HG02642 (cell line): Measurements from ENCODE around the gene LGALS1.

ENCODE experiments used
- ATAC-seq: cut with Tn5 transposase; IDR thresholded peaks from one replicate; pipeline ENCODE4 v1.9.1; 2021; ENCODE audit warnings: mild to moderate bottlenecking; ENCODE audit not compliant: unreplicated experiment, poor library complexity

LGALS1 gene

GRCh38 chr22:37674951-37675929 is at the start of gene LGALS1:
LGALS1 (plus strand) TSS chr22:37675636; CDS start chr22:37675703, 67 bp downstream.
- ATAC-seq: peak; percentile 45

- ATAC-seq: no peak
Observed at GRCh38 chr22:37625737-37626136, 49.7 kb upstream of the LGALS1 start.

GRCh38 chr22:37626144-37626543 is 49.3 kb upstream of the LGALS1 start:
- no peak for ATAC-seq

DNA sequence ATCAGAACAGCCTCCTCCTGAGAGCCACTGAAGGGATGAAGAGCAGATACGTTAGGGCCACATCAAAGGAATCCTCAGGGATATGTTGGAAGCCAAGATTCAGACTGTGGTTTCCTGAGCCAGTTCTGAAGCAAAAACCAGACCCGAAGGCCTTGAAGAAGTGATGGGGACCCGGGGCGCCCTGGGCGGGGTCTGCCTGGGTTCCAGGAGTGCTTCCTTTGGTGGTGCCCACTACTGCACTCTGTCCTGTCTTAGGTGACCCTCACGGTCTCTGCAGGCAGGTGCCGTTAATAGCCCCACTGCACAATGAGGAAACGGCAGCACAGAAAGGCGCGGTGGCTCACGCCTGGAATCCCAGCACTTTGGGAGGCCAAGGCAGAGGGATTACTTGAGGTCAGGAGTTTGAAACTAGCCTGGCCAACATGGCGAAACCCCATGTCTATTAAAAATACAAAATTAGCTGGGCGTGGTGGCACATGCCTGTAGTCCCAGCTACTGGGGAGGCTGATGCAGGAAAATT is 48.8 kb upstream of the LGALS1 start:
- ATAC-seq: no peak

- ATAC-seq: no peak
Observed at GRCh38 chr22:37627121-37627520, 48.3 kb upstream of the LGALS1 start.

- no peak for ATAC-seq
Observed at GRCh38 chr22:37627545-37627944, 47.9 kb upstream of the LGALS1 start.

GRCh38 chr22:37628830-37629229 is 46.6 kb upstream of the LGALS1 start:
- no peak for ATAC-seq

DNA sequence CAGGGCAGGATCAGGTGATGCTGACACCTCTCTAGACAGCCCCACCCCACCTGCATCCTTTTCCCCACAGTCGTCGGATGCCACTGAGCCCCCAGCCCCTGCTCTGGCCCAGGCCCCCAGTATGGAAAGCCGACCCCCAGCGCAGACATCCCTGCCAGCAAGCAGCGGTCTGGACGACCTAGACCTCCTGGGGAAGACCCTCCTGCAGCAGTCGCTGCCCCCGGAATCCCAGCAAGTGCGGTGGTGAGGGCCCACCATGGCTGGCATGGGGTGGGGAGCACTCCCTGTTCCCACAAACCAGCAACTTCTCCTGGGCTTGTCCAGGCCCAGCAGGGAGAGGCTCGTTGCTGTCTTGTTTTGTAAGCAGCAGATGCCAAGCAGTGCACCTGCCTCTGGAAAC is 45.5 kb upstream of the LGALS1 start:
- ATAC-seq: no peak

DNA sequence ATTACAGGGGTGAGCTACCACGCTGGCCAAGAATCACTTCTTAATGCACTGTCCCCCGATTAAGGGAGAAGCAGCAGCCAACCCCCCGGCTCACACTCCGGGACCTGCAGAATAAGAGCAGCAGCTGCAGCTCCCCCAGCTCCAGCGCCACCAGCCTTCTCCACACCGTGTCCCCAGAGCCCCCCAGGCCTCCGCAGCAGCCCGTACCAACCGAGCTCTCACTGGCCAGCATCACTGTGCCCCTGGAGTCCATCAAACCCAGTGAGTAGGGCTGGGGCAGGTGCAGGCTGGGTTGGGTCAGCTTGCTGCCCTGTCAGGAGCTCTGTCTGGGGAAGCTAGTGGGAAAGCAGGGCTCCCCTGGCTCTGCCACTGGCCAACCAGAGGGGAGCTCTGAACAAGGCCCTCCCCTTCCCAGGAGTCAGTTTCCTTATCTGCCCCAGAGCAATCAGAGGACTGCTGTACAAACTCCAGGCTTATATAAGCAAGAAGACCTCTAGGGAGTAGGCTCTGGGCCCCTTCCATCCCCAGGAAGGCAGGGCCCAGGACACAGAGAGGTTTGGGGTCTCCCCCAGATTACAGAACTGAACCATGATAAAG is 44.5 kb upstream of the LGALS1 start:
- no peak for ATAC-seq

DNA sequence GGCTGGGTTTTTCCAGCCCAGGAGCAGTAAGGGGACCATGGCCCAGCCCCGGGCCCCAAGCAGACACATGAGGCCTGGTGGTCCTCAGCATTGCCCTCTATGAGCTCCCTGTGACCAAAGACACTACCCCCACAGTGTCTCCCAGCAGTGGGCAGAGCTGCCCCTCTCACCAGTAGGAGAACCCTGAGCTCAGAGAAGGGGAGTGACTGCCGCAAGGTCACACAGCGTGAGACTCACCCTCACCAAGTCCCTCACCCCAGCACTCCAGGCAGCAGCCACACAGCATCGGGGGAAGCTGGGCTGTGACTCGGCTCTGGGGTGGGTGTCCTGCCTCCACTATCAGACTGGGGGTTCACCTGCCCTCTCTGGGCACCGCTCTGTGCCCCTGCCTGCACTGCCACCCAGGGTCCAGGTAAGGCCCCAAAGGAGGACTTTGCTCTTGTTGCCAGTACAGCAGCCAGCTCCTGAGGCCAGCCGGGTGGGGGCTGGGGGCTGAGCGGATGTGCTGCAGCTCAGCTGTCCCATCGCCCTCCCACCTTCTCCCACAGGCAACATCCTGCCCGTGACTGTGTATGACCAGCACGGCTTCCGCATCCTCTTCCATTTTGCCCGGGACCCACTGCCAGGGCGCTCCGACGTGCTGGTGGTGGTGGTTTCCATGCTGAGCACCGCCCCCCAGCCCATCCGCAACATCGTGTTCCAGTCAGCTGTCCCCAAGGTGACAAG is 43.8 kb upstream of the LGALS1 start:
- ATAC-seq: no peak

DNA sequence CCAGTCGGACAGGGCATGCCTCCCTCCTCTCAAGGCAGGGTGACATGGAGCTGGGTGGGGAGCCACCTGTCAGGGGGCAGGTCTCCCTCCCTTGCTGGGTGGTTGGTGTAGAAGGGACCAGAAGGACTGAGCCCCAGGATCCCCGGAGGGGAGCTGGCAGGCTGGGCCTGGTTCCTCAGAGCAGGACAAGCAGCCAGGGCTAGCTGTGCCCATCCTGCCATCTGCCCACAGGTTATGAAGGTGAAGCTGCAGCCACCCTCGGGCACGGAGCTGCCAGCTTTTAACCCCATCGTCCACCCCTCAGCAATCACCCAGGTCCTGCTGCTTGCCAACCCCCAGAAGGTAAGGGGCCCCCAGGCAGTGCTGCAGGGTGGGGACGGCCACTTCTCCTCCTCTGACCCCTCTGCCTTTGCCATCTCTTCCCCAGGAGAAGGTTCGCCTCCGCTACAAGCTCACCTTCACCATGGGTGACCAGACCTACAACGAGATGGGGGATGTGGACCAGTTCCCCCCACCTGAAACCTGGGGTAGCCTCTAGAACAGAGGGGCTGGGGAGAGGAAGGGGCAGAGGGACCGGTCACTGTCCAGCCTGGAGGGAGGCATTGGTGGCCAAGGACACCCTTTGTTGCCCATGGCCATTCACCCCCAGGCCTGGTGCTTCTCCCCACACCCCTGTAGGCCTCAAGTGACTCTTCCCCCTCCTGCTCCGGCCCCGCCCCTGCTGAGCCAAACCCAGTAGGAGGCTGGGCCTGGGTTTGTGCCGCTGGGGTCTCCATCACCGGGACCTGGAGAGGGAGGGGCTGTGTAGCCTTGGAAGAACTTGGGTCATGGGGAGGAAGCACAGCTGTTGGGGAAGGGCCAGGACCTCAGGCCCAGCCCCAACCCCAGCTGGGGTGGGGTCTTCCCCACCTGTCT is 43.0 kb upstream of the LGALS1 start:
- no peak for ATAC-seq

DNA sequence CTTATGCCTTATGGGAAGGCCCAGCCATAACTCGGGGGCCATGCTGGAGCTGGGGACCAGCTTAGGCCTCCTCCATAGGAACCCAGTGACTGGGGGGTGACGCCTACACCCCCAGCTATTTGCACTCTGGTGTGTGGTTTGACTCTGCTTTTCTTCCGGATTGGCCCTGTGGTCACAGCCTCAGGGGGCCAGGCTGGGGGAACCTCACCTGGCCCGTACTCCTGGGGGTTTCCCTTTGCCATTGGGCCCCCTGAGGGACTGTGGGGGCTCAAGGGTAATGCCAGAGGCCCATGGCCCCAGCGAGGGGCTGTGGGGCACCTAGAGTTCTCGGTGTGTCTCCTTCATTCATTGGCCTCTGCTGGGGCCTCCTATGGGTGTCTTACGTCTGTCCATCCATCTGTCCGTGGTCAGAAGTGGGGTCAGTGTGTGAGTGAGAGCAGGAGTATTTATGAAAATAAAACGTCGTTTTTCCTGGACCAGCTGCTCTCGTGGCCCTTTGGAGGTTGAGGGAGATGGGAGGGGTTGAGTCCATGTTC is 42.3 kb upstream of the LGALS1 start:
- ATAC-seq: peak; percentile 57

GRCh38 chr22:37633625-37634416 is 41.6 kb upstream of the LGALS1 start:
- peak; percentile 58 for ATAC-seq

DNA sequence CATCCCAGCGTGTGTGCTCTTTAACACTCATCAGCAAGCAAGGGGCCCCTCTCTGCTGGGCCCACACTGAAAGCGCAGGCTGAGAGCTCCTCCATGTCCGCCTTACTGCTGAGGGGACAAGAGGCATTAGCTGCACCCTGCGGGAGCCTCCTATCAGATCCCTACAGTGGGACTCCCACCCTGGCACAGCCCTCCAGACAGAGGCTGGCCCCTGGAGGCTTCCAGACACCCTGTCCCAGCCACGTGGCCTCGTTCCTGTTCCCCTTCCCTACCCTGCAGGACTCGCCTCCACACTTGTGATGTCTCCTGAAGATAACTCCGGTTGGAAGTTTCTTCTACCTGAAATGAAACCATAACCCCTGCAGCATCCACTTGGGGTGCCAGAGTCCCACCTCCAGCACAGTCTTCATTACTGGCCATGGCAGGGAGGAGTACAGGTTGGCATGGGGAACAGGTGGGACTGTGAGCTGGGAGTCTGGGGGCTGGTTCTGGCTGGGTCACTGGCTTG is 41.0 kb upstream of the LGALS1 start:
- no peak for ATAC-seq

GRCh38 chr22:37635157-37635556 is 40.3 kb upstream of the LGALS1 start:
- ATAC-seq: no peak

GRCh38 chr22:37636186-37636948 is 39.1 kb upstream of the LGALS1 start:
- ATAC-seq: no peak

DNA sequence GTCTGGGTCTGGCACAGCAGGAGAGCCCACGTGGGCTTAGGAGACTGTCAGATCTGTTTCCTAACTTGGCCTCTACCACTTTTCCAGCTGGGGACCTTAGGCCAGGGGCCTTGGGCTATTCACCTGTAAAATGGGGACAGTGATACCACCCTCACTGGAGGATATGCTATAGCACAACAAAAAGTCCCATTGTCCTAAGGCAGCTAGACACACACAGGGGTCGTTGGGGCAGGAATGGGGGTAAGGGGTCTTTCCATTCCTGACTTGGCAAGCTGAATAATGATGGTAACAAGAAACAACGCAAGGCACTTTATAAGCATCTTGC is 38.5 kb upstream of the LGALS1 start:
- ATAC-seq: no peak
